OCI-LY3 (cell line): ENCODE results near the gene POLQ.

Experiments
- EZH2phosphoT487 ChIP-seq: fragments of 200-600 bp; shearing (Covaris generic); IDR thresholded peaks from 2 replicates; pipeline ENCODE4 v1.6.1; 2018; ENCODE audit warnings: antibody characterized with exemption, mixed run types, low read depth
- TF ChIP-seq, protein P1 (sequence below): fragments of 200-600, 300-600 bp; sonication (generic); IDR thresholded peaks from 2 replicates; pipeline ENCODE4 v1.5.1; 2014; ENCODE audit warnings: antibody characterized with exemption, low read length, low read depth

DNA sequence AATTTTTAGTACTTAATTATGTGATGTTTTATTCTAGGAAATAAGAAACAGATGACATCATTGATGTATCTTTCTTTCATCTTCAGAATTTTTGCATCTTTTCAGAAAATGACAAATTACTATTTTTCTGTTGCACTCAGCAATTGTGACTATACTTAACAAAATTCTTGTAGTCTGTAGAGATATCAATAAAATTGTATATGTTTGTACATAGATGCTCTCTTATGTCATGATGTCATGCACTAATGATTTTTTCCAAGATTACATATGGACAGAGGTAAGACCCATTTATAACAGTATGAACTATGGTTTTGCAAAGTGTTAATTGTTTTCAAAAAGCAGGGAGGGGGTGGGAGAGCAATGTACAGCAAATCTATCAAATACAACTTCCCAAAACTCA is 121.2 kb downstream of the POLQ start:
- TF ChIP-seq, protein P1, sequence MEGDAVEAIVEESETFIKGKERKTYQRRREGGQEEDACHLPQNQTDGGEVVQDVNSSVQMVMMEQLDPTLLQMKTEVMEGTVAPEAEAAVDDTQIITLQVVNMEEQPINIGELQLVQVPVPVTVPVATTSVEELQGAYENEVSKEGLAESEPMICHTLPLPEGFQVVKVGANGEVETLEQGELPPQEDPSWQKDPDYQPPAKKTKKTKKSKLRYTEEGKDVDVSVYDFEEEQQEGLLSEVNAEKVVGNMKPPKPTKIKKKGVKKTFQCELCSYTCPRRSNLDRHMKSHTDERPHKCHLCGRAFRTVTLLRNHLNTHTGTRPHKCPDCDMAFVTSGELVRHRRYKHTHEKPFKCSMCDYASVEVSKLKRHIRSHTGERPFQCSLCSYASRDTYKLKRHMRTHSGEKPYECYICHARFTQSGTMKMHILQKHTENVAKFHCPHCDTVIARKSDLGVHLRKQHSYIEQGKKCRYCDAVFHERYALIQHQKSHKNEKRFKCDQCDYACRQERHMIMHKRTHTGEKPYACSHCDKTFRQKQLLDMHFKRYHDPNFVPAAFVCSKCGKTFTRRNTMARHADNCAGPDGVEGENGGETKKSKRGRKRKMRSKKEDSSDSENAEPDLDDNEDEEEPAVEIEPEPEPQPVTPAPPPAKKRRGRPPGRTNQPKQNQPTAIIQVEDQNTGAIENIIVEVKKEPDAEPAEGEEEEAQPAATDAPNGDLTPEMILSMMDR = no peak
- TF ChIP-seq EZH2phosphoT487 = no peak
